Ovary (tissue), 9 donors: ENCODE measurements around the gene TSEN34. TPM values are rescaled to one million over a fixed set of nuclear protein-coding genes. Genes with fewer than 3 reads are reported as not detected.

Source experiments
- DNase-seq, 5 donors: peaks; one replicate each; pipeline ENCODE4 v3.0.0-alpha.2; 2019 to 2020
- H3K27ac ChIP-seq, 2 donors: fragments of 200-600 bp; one replicate each; pipeline versions ENCODE4 v1.5.1 to v1.8.0; 2019 to 2022
- H3K27me3 ChIP-seq: fragments of 200-600 bp; one replicate; pipeline ENCODE4 v1.8.0; 2022
- H3K36me3 ChIP-seq: fragments of 200-600 bp; sonication (generic); one replicate; pipeline ENCODE4 v1.5.1; 2019
- H3K4me1 ChIP-seq: one replicate; pipeline ENCODE4 v1.8.1; 2013; ENCODE audit warnings: mild to moderate bottlenecking, moderate library complexity; ENCODE audit not compliant: insufficient read depth
- H3K4me3 ChIP-seq: fragments of 200-600 bp; sonication (generic); one replicate; pipeline ENCODE4 v1.5.1; 2017
- H3K9me3 ChIP-seq, 2 donors: fragments of 200-600 bp in 1 of 2; sonication (generic) in 1 of 2; one replicate each; pipeline versions ENCODE4 v1.5.1 to v1.8.1; 2013 to 2019; ENCODE audit warnings: mild to moderate bottlenecking in 1 of 2, moderate library complexity in 1 of 2
- CTCF ChIP-seq, 3 donors: fragments of 450-650 bp in 2 of 3; fragments of 200-600 bp in 1 of 3; IDR thresholded peaks; one replicate each; pipeline versions ENCODE4 v1.5.1 to v1.8.0; 2016 to 2022; ENCODE audit warnings: antibody characterized with exemption in 3 of 3, mild to moderate bottlenecking in 1 of 3
- EP300 ChIP-seq: sonication (generic); formaldehyde crosslinking; IDR thresholded peaks from one replicate; pipeline ENCODE4 v1.6.1; 2017; ENCODE audit warnings: antibody characterized with exemption
- POLR2A ChIP-seq: fragments of 450-650 bp; IDR thresholded peaks from one replicate; pipeline ENCODE4 v1.6.1; 2017; ENCODE audit warnings: antibody characterized with exemption, mild to moderate bottlenecking, moderate library complexity
- WGBS, 3 donors: extraction: QIAGEN DNeasy Blood & Tissue Kit in 1 of 3; methylation state at CpG; one replicate each; pipeline versions ENCODE4 v1.1.5 to v1.1.7; 2013 to 2017; 5-methylcytosine and 5-hydroxymethylcytosine counted together
- intact Hi-C, 4 donors: fragments of 100-400 bp; cut with DNase I; formaldehyde crosslinking; loops; one replicate each; pipeline versions ENCODE4 v1.11.0 to v1.15.1; 2022 to 2023
- polyA plus RNA-seq, 2 donors: library from polyadenylated mRNA; stranded (reverse); fragments of 200-250 nt in 1 of 2; fragments of 350-450 nt in 1 of 2; fragmentation: Illumina TruSeq in 1 of 2; extraction: RNeasy Lipid Tissue Mini Kit (QIAGEN cat#74804) in 1 of 2; gene quantifications; one replicate each; pipeline ENCODE4 v1.2.3, GENCODE V29; 2013 to 2014
- total RNA-seq, 7 donors: library from RNA; depleted of rRNA in 2 of 7; stranded (reverse); fragments of >200 nt in 2 of 7; fragmentation: NEBNext Ultra II Directional in 3 of 7; extraction: Animal tissue kit (Norgen Biotek cat#: 25700) in 3 of 7; gene quantifications; one replicate each; pipeline versions ENCODE4 v1.1.0 to v1.2.4, GENCODE V29; 2016 to 2023
- donor health status: DM: no; HTN: no; CAD: no; lungs with moderate emphysema.
- donor health status: DM: no; HTN: no; CAD: no.
- donor health status: Bipolar disorder and iron deficiency.
- donor health status: DM: yes; HTN: yes; CAD: no.
- donor health status: DM: no; HTN: no; CAD: no.
- donor health status: DM: yes; HTN: yes; CAD: no.

The TSEN34 gene
- total and polyA plus RNA-seq, 9 donors: 12.5 to 98.8 (median 56.2) TPM

GRCh38 chr19:54199401-54199800, 8.3 kb downstream of the TSEN34 start:
- DNase-seq: no peak
- TF ChIP-seq CTCF (IDR thresholded peaks at IDR 0.05) (no peak), POLR2A (no peak), EP300 (no peak)
- Histone ChIP-seq H3K27me3 (no peaks in the 10 kb centered on the region), H3K27ac (no peak overlapping the region), H3K4me1 (peaks cover 14% of the 10 kb centered on the region), H3K4me3 (no peak overlapping the region), H3K9me3 (no peaks in the 10 kb centered on the region), H3K36me3 (no peaks in the 10 kb centered on the region)
- 88 to 93% (median 88%) methylated on average over 16 of the region's 16 CpGs for WGBS, 3 donors
- intact Hi-C loops: no loop called here

GRCh38 chr19:54201172-54201701, 10.1 kb downstream of the TSEN34 start:
- intact Hi-C loops: loop anchor here in 2 of 4 donors (5.0 to 10.0 kb wide), 2 partner anchors 39 to 1474 kb away; partner anchors contain the start of gene EPN1 (in 1 of the 2)
- DNase-seq: no peak

GRCh38 chr19:54201980-54202379, 10.9 kb downstream of the TSEN34 start:
- Histone ChIP-seq H3K27me3 (no peaks in the 10 kb centered on the region), H3K9me3 (no peaks in the 10 kb centered on the region), H3K27ac (no peak overlapping the region), H3K4me3 (peak overlapping the region; percentile 56), H3K36me3 (no peaks in the 10 kb centered on the region), H3K4me1 (peaks cover 19% of the 10 kb centered on the region)
- no peak for TF ChIP-seq POLR2A
- DNase-seq: no peak
- WGBS, 3 donors: 59 to 73% (median 73%) methylated on average over 13 of the region's 13 CpGs
- intact Hi-C loops: loop anchor here in 2 of 4 donors (5.0 to 10.0 kb wide), 2 partner anchors 40 to 1473 kb away; partner anchors contain the start of gene EPN1 (in 1 of the 2)

More at GRCh38 chr19:54201172-54201701, 10.1 kb downstream of the TSEN34 start:
- Histone ChIP-seq H3K36me3 (no peaks in the 10 kb centered on the region), H3K9me3 (no peaks in the 10 kb centered on the region), H3K27ac (peak overlapping the region; percentile 84 to 88), H3K4me3 (peak overlapping the region; percentile 56), H3K4me1 (peaks cover 15% of the 10 kb centered on the region), H3K27me3 (no peaks in the 10 kb centered on the region)
- 2 to 3% (median 2%) methylated on average over 17 to 28 of the region's 28 CpGs for WGBS, 3 donors
- no peak for TF ChIP-seq POLR2A

GRCh38 chr19:54203151-54203611, 12.1 kb downstream of the TSEN34 start:
- WGBS, 3 donors: 43 to 56% (median 43%) methylated on average over 9 of the region's 9 CpGs
- Histone ChIP-seq H3K4me1 (peaks cover 29% of the 10 kb centered on the region), H3K36me3 (no peaks in the 10 kb centered on the region), H3K27me3 (no peaks in the 10 kb centered on the region), H3K9me3 (no peaks in the 10 kb centered on the region), H3K4me3 (no peak overlapping the region), H3K27ac (no peak overlapping the region)
- TF ChIP-seq EP300 (no peak), CTCF (IDR thresholded peaks at IDR 0.05) (no peak), POLR2A (no peak)
- intact Hi-C loops: loop anchor here in 2 of 4 donors (5.0 to 10.0 kb wide), 2 partner anchors 41 to 1472 kb away; partner anchors contain the start of gene EPN1 (in 1 of the 2)
- DNase-seq: no peak

- Histone ChIP-seq H3K27me3 (no peaks in the 10 kb centered on the region), H3K36me3 (no peaks in the 10 kb centered on the region), H3K4me3 (no peak overlapping the region), H3K9me3 (no peaks in the 10 kb centered on the region), H3K27ac (no peak overlapping the region), H3K4me1 (peaks cover 44% of the 10 kb centered on the region)
- intact Hi-C loops: loop anchor here in 2 of 4 donors (5.0 to 10.0 kb wide), 2 partner anchors 43 to 1470 kb away; partner anchors contain the start of gene EPN1 (in 1 of the 2)
- 79 to 87% (median 80%) methylated on average over 4 of the region's 4 CpGs for WGBS, 3 donors
- no peak for DNase-seq
- TF ChIP-seq CTCF (IDR thresholded peaks at IDR 0.05): no peak
- TF ChIP-seq POLR2A: no peak
- no peak for TF ChIP-seq EP300
Measured at GRCh38 chr19:54204767-54205468, 13.8 kb downstream of the TSEN34 start.
